IPS-18a (cell line): ENCODE measurements around the gene ARHGEF10L.

Source experiments
- H3K27ac ChIP-seq: one replicate; pipeline ENCODE4 v1.5.1; 2013; ENCODE audit warnings: low read length
- H3K27me3 ChIP-seq: one replicate; pipeline ENCODE4 v1.6.1; 2013; ENCODE audit warnings: mild to moderate bottlenecking, low read length; ENCODE audit not compliant: control insufficient read depth, insufficient read depth
- H3K36me3 ChIP-seq: one replicate; pipeline ENCODE4 v1.6.1; 2013; ENCODE audit warnings: low read depth, low read length; ENCODE audit not compliant: control insufficient read depth
- H3K4me1 ChIP-seq: one replicate; pipeline ENCODE4 v1.6.1; 2013; ENCODE audit warnings: low read depth, low read length; ENCODE audit not compliant: control insufficient read depth
- H3K4me3 ChIP-seq: one replicate; pipeline ENCODE4 v1.5.1; 2013; ENCODE audit warnings: low read length
- H3K9ac ChIP-seq: one replicate; pipeline ENCODE4 v1.6.1; 2013; ENCODE audit warnings: mild to moderate bottlenecking, low read length, moderate library complexity
- H3K9me3 ChIP-seq: one replicate; pipeline ENCODE4 v1.6.1; 2013; ENCODE audit warnings: low read depth, low read length; ENCODE audit not compliant: control insufficient read depth

The ARHGEF10L gene

GRCh38 chr1:17576519-17576853, 37.0 kb downstream of the ARHGEF10L start:
- Histone ChIP-seq H3K9ac (no peak overlapping the region), H3K4me3 (no peak overlapping the region), H3K36me3 (no peaks in the 10 kb centered on the region), H3K4me1 (peaks cover 61% of the 10 kb centered on the region), H3K9me3 (no peaks in the 10 kb centered on the region), H3K27me3 (no peaks in the 10 kb centered on the region), H3K27ac (no peak overlapping the region)

GRCh38 chr1:17577907-17578297, 38.4 kb downstream of the ARHGEF10L start:
- Histone ChIP-seq H3K27me3 (no peaks in the 10 kb centered on the region), H3K36me3 (no peaks in the 10 kb centered on the region), H3K4me1 (peaks cover 66% of the 10 kb centered on the region), H3K4me3 (no peak overlapping the region), H3K27ac (no peak overlapping the region), H3K9ac (no peak overlapping the region), H3K9me3 (no peaks in the 10 kb centered on the region)

GRCh38 chr1:17579951-17580939, 40.7 kb downstream of the ARHGEF10L start:
- Histone ChIP-seq H3K27ac (no peak overlapping the region), H3K4me3 (no peak overlapping the region), H3K4me1 (peaks cover 45% of the 10 kb centered on the region), H3K36me3 (no peaks in the 10 kb centered on the region), H3K27me3 (no peaks in the 10 kb centered on the region), H3K9me3 (no peaks in the 10 kb centered on the region), H3K9ac (no peak overlapping the region)

GRCh38 chr1:17581389-17582123, 42.1 kb downstream of the ARHGEF10L start:
- Histone ChIP-seq H3K4me1 (peaks cover 39% of the 10 kb centered on the region), H3K9me3 (no peaks in the 10 kb centered on the region), H3K27ac (no peak overlapping the region), H3K9ac (no peak overlapping the region), H3K36me3 (no peaks in the 10 kb centered on the region), H3K27me3 (no peaks in the 10 kb centered on the region), H3K4me3 (no peak overlapping the region)

- Histone ChIP-seq H3K36me3 (no peaks in the 10 kb centered on the region), H3K4me1 (peaks cover 46% of the 10 kb centered on the region), H3K27me3 (no peaks in the 10 kb centered on the region), H3K4me3 (no peak overlapping the region), H3K27ac (no peak overlapping the region), H3K9me3 (no peaks in the 10 kb centered on the region), H3K9ac (no peak overlapping the region)
Observed at GRCh38 chr1:17582124-17582774, 42.8 kb downstream of the ARHGEF10L start.

GRCh38 chr1:17584539-17584938, 45.0 kb downstream of the ARHGEF10L start:
- Histone ChIP-seq H3K27me3 (no peaks in the 10 kb centered on the region), H3K27ac (no peak overlapping the region), H3K36me3 (no peaks in the 10 kb centered on the region), H3K9me3 (no peaks in the 10 kb centered on the region), H3K4me1 (peaks cover 55% of the 10 kb centered on the region), H3K9ac (no peak overlapping the region), H3K4me3 (no peak overlapping the region)

GRCh38 chr1:17585266-17585987, 45.9 kb downstream of the ARHGEF10L start:
- Histone ChIP-seq H3K9ac (no peak overlapping the region), H3K27me3 (no peaks in the 10 kb centered on the region), H3K27ac (no peak overlapping the region), H3K36me3 (no peaks in the 10 kb centered on the region), H3K4me1 (peaks cover 46% of the 10 kb centered on the region), H3K4me3 (no peak overlapping the region), H3K9me3 (no peaks in the 10 kb centered on the region)

- Histone ChIP-seq H3K9ac (no peak overlapping the region), H3K27me3 (no peaks in the 10 kb centered on the region), H3K9me3 (no peaks in the 10 kb centered on the region), H3K27ac (no peak overlapping the region), H3K36me3 (no peaks in the 10 kb centered on the region), H3K4me1 (peaks cover 42% of the 10 kb centered on the region), H3K4me3 (no peak overlapping the region)
Observed at GRCh38 chr1:17586172-17586964, 46.9 kb downstream of the ARHGEF10L start.

- H3K36me3 ChIP-seq, result no peaks in the 10 kb centered on the region
- H3K4me1 ChIP-seq, result peaks cover 29% of the 10 kb centered on the region
- H3K9me3 ChIP-seq, result no peaks in the 10 kb centered on the region
- H3K27ac ChIP-seq, result no peak overlapping the region
- no peak overlapping the region for H3K4me3 ChIP-seq
- no peaks in the 10 kb centered on the region for H3K27me3 ChIP-seq
- H3K9ac ChIP-seq, result no peak overlapping the region
Observed at GRCh38 chr1:17587693-17588047, 48.2 kb downstream of the ARHGEF10L start.

- Histone ChIP-seq H3K4me3 (no peak overlapping the region), H3K4me1 (peaks cover 26% of the 10 kb centered on the region), H3K9me3 (no peaks in the 10 kb centered on the region), H3K9ac (no peak overlapping the region), H3K27me3 (no peaks in the 10 kb centered on the region), H3K36me3 (no peaks in the 10 kb centered on the region), H3K27ac (no peak overlapping the region)
Observed at GRCh38 chr1:17588048-17588871, 48.8 kb downstream of the ARHGEF10L start.
